Mesodermal cell (in vitro differentiated cells): Measurements from ENCODE around the gene TSKS.

Source experiments
- H3K27ac ChIP-seq: 2 replicates; pipeline ENCODE4 v1.7.0; 2013; ENCODE audit warnings: mild to moderate bottlenecking, low read depth, low read length, moderate library complexity; ENCODE audit not compliant: severe bottlenecking
- H3K36me3 ChIP-seq: 2 replicates; pipeline ENCODE4 v1.7.1; 2013; ENCODE audit warnings: mild to moderate bottlenecking, low read length, moderate library complexity; ENCODE audit not compliant: control insufficient read depth, insufficient read depth
- H3K4me1 ChIP-seq: one replicate; pipeline ENCODE4 v1.7.1; 2013; ENCODE audit warnings: mild to moderate bottlenecking, low read length; ENCODE audit not compliant: insufficient read depth, control insufficient read depth, poor library complexity, severe bottlenecking
- H3K4me3 ChIP-seq: 2 replicates; pipeline ENCODE4 v1.7.0; 2013; ENCODE audit warnings: low read length, control low read depth, mild to moderate bottlenecking; ENCODE audit not compliant: insufficient read depth, poor library complexity, severe bottlenecking; ENCODE audit errors: extremely low read depth
- H3K9me3 ChIP-seq: 2 replicates; pipeline ENCODE4 v1.7.1; 2013; ENCODE audit warnings: mild to moderate bottlenecking, low read length, moderate library complexity; ENCODE audit not compliant: control insufficient read depth
- WGBS, 2 experiments: methylation state at CpG; one replicate each; pipeline ENCODE4 v1.1.5; 2013; ENCODE audit warnings: missing lambda C conversion rate in 2 of 2; ENCODE audit not compliant: insufficient coverage in 2 of 2; 5-methylcytosine and 5-hydroxymethylcytosine counted together

Gene TSKS

DNA sequence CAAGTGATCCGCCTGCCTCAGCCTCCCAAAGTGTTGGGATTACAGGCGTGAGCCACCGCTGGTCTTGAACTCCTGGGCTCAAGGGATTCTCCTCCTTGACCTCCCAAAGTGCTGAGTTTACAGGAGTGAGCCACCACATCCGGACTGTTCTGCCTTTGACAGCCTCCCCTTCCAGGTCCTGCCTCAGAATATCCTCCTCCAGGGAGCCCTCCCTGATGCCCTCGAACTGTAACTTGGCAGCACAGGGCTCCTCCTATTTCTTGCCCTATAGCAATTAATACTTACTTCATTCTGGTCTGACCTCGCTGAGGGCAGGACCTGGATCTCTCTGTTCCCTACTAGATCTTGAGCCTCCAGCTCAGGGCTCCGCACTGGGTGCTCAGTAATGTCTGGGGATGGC lies 66.2 kb downstream of the TSKS start:
- WGBS, 2 experiments, result 91 to 94% methylated on average over 5 of the region's 7 CpGs
- H3K36me3 ChIP-seq, result no peaks in the 10 kb centered on the region
- H3K4me3 ChIP-seq, result no peak overlapping the region
- H3K4me1 ChIP-seq, result peaks cover 4% of the 10 kb centered on the region
- no peaks in the 10 kb centered on the region for H3K9me3 ChIP-seq
- no peak overlapping the region for H3K27ac ChIP-seq

DNA sequence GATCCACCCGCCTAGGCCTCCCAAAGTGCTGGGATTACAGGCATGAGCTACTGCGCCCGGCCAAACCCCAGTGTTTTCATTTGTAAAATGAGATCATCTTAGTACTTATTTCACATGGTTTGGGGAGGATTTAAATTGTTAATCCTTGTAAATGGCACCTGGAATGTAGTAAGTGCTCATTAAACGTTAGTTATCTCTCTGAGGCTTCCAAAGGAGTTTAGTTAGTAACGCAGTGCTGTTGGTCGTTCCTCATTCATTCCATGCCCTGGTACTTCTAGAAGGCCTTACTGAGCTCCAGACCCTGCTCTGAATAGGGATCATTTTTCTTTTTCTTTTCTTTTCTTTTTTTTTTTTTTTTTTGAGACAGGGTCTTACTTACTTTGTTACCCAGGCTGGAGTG lies 67.0 kb downstream of the TSKS start:
- 77 to 81% methylated on average over 3 to 5 of the region's 6 CpGs for WGBS, 2 experiments

DNA sequence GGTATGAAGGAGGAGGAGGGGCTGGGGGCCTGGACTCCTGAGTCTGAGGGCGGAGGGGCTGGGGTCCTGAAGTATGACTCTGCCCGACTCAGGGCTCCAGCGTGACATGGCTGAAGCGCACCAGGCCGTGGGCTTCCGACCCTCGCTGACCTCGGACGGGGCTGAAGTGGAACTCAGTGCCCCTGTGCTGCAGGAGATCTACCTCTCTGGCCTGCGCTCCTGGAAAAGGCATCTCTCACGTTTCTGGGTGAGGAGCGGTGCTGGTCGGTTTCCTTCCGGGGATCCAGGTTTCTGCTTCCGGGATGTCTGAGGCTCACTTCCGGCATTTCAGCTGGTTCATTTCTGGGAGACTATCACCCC lies 71.0 kb downstream of the TSKS start:
- Histone ChIP-seq H3K4me3 (no peak overlapping the region), H3K27ac (no peak overlapping the region), H3K9me3 (no peaks in the 10 kb centered on the region), H3K36me3 (peaks cover 26% of the 10 kb centered on the region), H3K4me1 (peaks cover 5% of the 10 kb centered on the region)
- 84 to 87% methylated on average over 16 of the region's 16 CpGs for WGBS, 2 experiments

More for the DNA sequence above, 67.0 kb downstream of the TSKS start:
- H3K4me1 ChIP-seq, result peaks cover 2% of the 10 kb centered on the region
- H3K4me3 ChIP-seq, result no peak overlapping the region
- H3K36me3 ChIP-seq, result no peaks in the 10 kb centered on the region
- no peak overlapping the region for H3K27ac ChIP-seq
- H3K9me3 ChIP-seq, result no peaks in the 10 kb centered on the region

DNA sequence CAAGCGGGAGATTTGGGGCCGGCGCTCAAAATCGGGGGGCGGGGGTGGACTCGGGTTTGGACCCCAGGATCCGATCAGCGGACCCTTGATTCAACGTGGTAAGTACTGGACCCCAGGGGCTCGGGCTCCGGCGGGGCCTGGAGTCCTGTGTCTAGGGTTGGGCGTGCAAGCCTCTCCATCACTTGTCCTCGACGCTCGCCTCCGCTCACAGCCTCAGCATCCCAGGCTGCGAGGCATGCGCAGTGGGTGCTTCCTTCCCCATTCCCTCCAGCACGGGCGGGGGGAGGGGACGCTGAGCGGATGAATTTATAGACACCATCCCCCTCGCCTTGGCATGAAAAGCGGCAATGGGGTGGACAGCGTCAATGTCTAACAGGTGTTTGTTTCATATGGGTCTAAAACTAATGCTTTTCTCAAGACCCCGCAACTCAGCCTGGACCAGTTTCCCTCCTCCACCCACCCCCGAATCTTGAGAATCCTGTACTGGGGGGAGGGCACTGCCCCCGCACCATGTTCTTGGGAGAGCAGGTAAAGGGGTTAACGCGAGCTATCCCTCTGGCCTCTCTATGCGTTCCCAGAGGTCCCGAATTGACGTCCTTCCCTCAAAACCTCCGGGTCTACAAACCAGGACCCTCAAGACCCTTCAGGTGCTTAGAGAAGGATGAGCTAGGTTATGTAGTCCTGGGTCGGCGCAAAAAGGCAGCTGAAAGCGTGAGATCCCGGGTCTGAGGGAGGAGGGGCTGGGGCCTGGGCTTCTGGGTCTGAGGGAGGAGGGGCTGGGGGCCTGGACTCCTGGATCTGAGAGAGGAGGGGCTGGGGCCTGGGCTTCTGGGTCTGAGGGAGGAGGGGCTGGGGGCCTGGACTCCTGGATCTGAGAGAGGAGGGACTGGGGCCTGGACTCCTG lies 71.6 kb downstream of the TSKS start:
- Histone ChIP-seq H3K27ac (peak overlapping the region; percentile 10), H3K36me3 (peaks cover 30% of the 10 kb centered on the region), H3K9me3 (no peaks in the 10 kb centered on the region), H3K4me1 (peaks cover 5% of the 10 kb centered on the region), H3K4me3 (peak overlapping the region; percentile 41)
- WGBS, 2 experiments, result 15 to 18% methylated on average over 22 to 24 of the region's 39 CpGs

DNA sequence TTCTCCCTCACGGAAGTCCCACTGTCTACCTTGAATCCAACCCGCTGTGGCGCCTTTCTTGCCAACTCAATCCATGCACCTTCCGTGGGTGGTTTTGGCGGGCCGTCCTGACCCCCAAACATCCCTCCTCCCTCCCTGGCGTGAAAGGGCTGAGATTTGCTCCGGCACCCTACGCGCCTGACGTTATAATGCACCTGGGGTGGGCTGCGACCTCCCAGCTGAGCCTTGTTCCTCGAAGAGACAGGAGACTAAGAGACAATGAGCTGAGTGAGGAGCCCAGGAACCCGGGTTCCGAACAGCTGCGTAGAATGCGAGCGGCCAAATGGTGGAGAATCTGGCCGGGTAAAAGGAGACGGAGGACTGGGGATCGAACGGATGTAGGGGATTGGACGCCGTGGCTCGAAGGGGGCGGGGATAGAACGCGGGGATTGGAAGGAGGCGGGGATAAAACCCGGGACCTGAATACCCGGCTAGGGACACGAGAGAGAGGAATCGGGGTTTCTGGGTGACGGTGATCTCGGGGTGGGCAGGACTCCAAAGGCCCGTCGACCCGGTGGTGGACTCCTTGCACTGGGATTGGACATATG lies 72.4 kb downstream of the TSKS start, which contains the start of gene CPT1C:
CPT1C (plus strand) TSS at position 461 of the 587 bp plus-strand sequence. CDS start 1,137 bp downstream, outside the sequence.
- Histone ChIP-seq H3K36me3 (peaks cover 36% of the 10 kb centered on the region), H3K27ac (peak within 1 kb of the TSS; percentile 57), H3K4me3 (peak within 1 kb of the TSS; percentile 41), H3K9me3 (no peaks in the 10 kb centered on the region), H3K4me1 (peaks cover 5% of the 10 kb centered on the region)
- WGBS, 2 experiments, result 11 to 16% methylated on average over 30 to 37 of the region's 38 CpGs

DNA sequence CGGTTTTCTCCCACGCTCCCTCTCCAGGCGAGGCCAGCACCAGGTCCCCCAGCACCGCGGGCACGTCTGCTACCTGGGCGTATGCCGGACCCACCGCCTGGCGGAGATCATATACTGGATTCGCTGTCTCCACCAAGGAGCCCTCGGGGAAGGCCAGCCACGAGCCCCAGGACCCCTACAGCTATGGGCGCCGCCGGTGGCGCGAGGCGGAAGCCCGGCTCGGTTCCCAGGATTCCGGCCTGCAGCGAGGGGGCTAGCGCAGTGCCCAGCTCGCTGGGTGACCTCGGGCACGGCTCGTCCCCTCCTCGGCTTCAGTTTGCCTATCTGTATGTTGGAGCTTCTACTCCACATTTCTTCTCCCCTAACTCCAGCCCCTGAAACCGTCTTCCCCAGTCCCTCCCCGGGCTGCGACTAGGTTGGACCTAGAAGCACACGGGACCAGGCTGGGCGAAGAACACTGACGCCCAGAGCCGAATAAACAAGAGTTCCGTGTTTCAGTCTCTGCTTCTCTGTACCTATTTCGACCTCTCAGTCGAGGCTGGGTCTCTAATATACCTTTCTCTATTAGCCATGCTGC lies 72.9 kb downstream of the TSKS start:
- WGBS, 2 experiments, result 90 to 93% methylated on average over 38 to 39 of the region's 39 CpGs
- Histone ChIP-seq H3K4me1 (peaks cover 5% of the 10 kb centered on the region), H3K36me3 (peaks cover 42% of the 10 kb centered on the region), H3K4me3 (peak overlapping the region; percentile 41), H3K9me3 (no peaks in the 10 kb centered on the region), H3K27ac (no peak overlapping the region)
